OCI-LY7 (cell line): ENCODE data around the gene PRRG4.

Source experiments
- CTCF ChIP-seq: fragments of 200-600 bp; sonication (generic); conservative IDR thresholded peaks from 2 replicates; pipeline ENCODE4 v1.5.1; 2014; ENCODE audit warnings: mild to moderate bottlenecking, antibody characterized with exemption, low read length, moderate library complexity, mixed read lengths
- EZH2phosphoT487 ChIP-seq: fragments of 200-600 bp; sonication (generic); IDR thresholded peaks from 2 replicates; pipeline ENCODE4 v1.6.1; 2018; ENCODE audit warnings: low read depth, borderline replicate concordance, mild to moderate bottlenecking, mixed run types, antibody characterized with exemption, low read length, moderate library complexity, mixed read lengths

- no peak for TF ChIP-seq CTCF
- TF ChIP-seq EZH2phosphoT487, result no peak
These were observed 11.9 kb upstream of the PRRG4 start for GRCh38 chr11:32817852-32818183.
